GM12878 (cell line): Measurements from ENCODE around the gene BRAF. TPM values are rescaled to one million over a fixed set of nuclear protein-coding genes. Genes with fewer than 3 reads are reported as not detected.

Experiments used
- ATAC-seq: fragments of 200-7000 bp; cut with Tn5 transposase; 3 replicates; pipeline ENCODE4 v1.9.1; 2020; ENCODE audit warnings: mild to moderate bottlenecking, moderate library complexity
- BruUV-seq: library from RNA; stranded (reverse); fragments of 400-500 nt; replicated peaks from 2 replicates; lab custom pipeline; 2021; lab: Mats Ljungman, UMichigan
- CTCF ChIA-PET: fragments of 300-600 bp; sonication (Branson Sonifier 250); formaldehyde crosslinking; extraction: SDS; loops from one replicate; lab custom pipeline; 2021; ENCODE audit warnings: inconsistent platforms; lab: Yijun Ruan, JAX
- POLR2A ChIA-PET: fragments of 350-600 bp; formaldehyde crosslinking; extraction: SDS; loops from one replicate; lab custom pipeline; 2021; ENCODE audit warnings: inconsistent platforms; lab: Charles Lee
- RAD21 ChIA-PET: fragments of 300-600 bp; sonication (Branson Sonifier 250); formaldehyde crosslinking; loops from one replicate; lab custom pipeline; 2023; ENCODE audit warnings: antibody characterized with exemption; ENCODE audit not compliant: unreplicated experiment; lab: Charles Lee
- SMC1A ChIA-PET: fragments of 300-600 bp; sonication (Branson Sonifier 250); formaldehyde crosslinking; loops from one replicate; lab custom pipeline; 2023; ENCODE audit not compliant: unreplicated experiment, uncharacterized antibody; lab: Charles Lee
- DNase-seq: peaks from one replicate; pipeline ENCODE4 v3.0.0-alpha.2; 2011; ENCODE audit warnings: low read depth, low spot score
- FAIRE-seq: peaks from 3 replicates; lab custom pipeline; 2011; peaks lifted over from hg19 to GRCh38; lab: Jason Lieb, UNC
- H2AFZ ChIP-seq: 2 replicates; pipeline ENCODE4 v1.6.0; 2011; ENCODE audit warnings: low read depth, low read length, control low read depth; ENCODE audit not compliant: control insufficient read depth
- H3K27ac ChIP-seq: 2 replicates; pipeline ENCODE4 v1.5.1; 2011; ENCODE audit warnings: control low read depth; ENCODE audit not compliant: control insufficient read depth, insufficient read depth
- H3K27me3 ChIP-seq, 2 experiments: replicated peaks in 1 of 2; 2 replicates each; pipeline versions ENCODE4 v1.6.0 to v1.6.1; 2011; ENCODE audit warnings: low read length in 1 of 2; ENCODE audit not compliant: control insufficient read depth in 2 of 2, insufficient read depth in 2 of 2
- H3K36me3 ChIP-seq, 2 experiments: 2 replicates each; pipeline ENCODE4 v1.5.1; 2011; ENCODE audit warnings: low read length in 1 of 2; ENCODE audit not compliant: control insufficient read depth in 2 of 2, insufficient read depth in 2 of 2
- H3K4me1 ChIP-seq: 2 replicates; pipeline ENCODE4 v1.6.1; 2011; ENCODE audit warnings: mild to moderate bottlenecking, low read length, moderate library complexity, mixed read lengths; ENCODE audit not compliant: control insufficient read depth, insufficient read depth
- H3K4me2 ChIP-seq: 2 replicates; pipeline ENCODE4 v1.6.0; 2011; ENCODE audit warnings: control low read depth; ENCODE audit not compliant: control insufficient read depth, insufficient read depth
- H3K4me3 ChIP-seq: fragments of 200-600 bp; sonication (generic); 2 replicates; pipeline ENCODE4 v1.5.1; 2016
- H3K79me2 ChIP-seq: 2 replicates; pipeline ENCODE4 v1.6.0; 2011; ENCODE audit warnings: low read length; ENCODE audit not compliant: control insufficient read depth, insufficient read depth
- H3K9ac ChIP-seq: 2 replicates; pipeline ENCODE4 v1.8.0; 2011; ENCODE audit warnings: low read length, control low read depth, mixed read lengths; ENCODE audit not compliant: control insufficient read depth, insufficient read depth
- H3K9me3 ChIP-seq: replicated peaks from 3 replicates; pipeline ENCODE4 v1.5.1; 2011; ENCODE audit warnings: mild to moderate bottlenecking, low read length; ENCODE audit not compliant: control insufficient read depth, insufficient read depth
- H4K20me1 ChIP-seq: 2 replicates; pipeline ENCODE4 v1.6.0; 2011; ENCODE audit not compliant: control insufficient read depth, insufficient read depth
- GABPA ChIP-seq: IDR thresholded peaks from 2 replicates; pipeline ENCODE4 v1.6.1; 2014; ENCODE audit warnings: antibody characterized with exemption, low read depth, mild to moderate bottlenecking, inconsistent platforms
- HDAC6 ChIP-seq: fragments of 200-600 bp; sonication (generic); IDR thresholded peaks from one replicate; pipeline ENCODE4 v1.8.0; 2017; ENCODE audit warnings: antibody characterized with exemption; ENCODE audit not compliant: unreplicated experiment
- MEF2B ChIP-seq: fragments of 450-650 bp; IDR thresholded peaks from 2 replicates; pipeline ENCODE4 v1.6.1; 2018; ENCODE audit warnings: mild to moderate bottlenecking, moderate library complexity; ENCODE audit not compliant: partially characterized antibody, poor library complexity, severe bottlenecking
- PAX5 ChIP-seq: IDR thresholded peaks from 2 replicates; pipeline ENCODE4 v1.6.1; 2011; ENCODE audit warnings: low read depth, low read length, borderline replicate concordance
- PRDM15 ChIP-seq: fragments of 450-650 bp; formaldehyde crosslinking; IDR thresholded peaks from 2 replicates; pipeline ENCODE4 v1.4.0; 2020; ENCODE audit warnings: mild to moderate bottlenecking, moderate library complexity
- SIN3A ChIP-seq: IDR thresholded peaks from 2 replicates; pipeline ENCODE4 v1.6.1; 2012; ENCODE audit warnings: low read depth, low read length, improper control_type of control experiment
- TAF1 ChIP-seq: IDR thresholded peaks from 2 replicates; pipeline ENCODE4 v1.6.1; 2011; ENCODE audit warnings: mild to moderate bottlenecking, low read depth, low read length, borderline replicate concordance
- YBX1 ChIP-seq: fragments of 450-650 bp; IDR thresholded peaks from 2 replicates; pipeline ENCODE4 v1.6.1; 2016; ENCODE audit warnings: antibody characterized with exemption
- ZBED1 ChIP-seq: IDR thresholded peaks from 2 replicates; pipeline ENCODE4 v1.6.1; 2016; ENCODE audit warnings: borderline replicate concordance
- WGBS: methylation state at CpG from one replicate; pipeline ENCODE4 v1.1.6; 2016; ENCODE audit warnings: low lambda C conversion rate; ENCODE audit not compliant: insufficient replicate concordance, insufficient coverage; ENCODE audit errors: missing lambda C conversion rate; 5-methylcytosine and 5-hydroxymethylcytosine counted together
- in situ Hi-C: fragments of 300-500 bp; cut with MboI; formaldehyde crosslinking; loops from 9 replicates; pipeline ENCODE4 v1.14.3; 2018; ENCODE audit warnings: mixed read lengths
- intact Hi-C: fragments of 100-400 bp; cut with micrococcal nuclease; formaldehyde crosslinking; loops from one replicate; pipeline ENCODE4 v1.14.2; 2022; ENCODE audit not compliant: unreplicated experiment
- polyA plus RNA-seq, 11 experiments: library from polyadenylated mRNA; depleted of rRNA in 4 of 11; unstranded in 6 of 11; stranded (reverse) in 5 of 11; fragments of >200 nt; fragmentation: Nextera tagmentation in 4 of 11; fragmentation: Illumina TruSeq in 1 of 11; extraction: Ambion mirVana in 4 of 11; extraction: Trizol in 1 of 11; gene quantifications; 1 replicate in 1 of 11; 2 replicates in 10 of 11; pipeline versions ENCODE4 v1.2.1 to v1.2.3, GENCODE V29; 2011 to 2016; ENCODE audit warnings: inconsistent platforms in 2 of 11, missing spikeins in 2 of 11, low read depth in 1 of 11
- total RNA-seq, 4 experiments: library from RNA; depleted of rRNA in 3 of 4; stranded (reverse); fragments of >200 nt in 3 of 4; fragmentation: Illumina TruSeq in 1 of 4; extraction: Trizol in 1 of 4; gene quantifications; 2 replicates each; pipeline versions ENCODE4 v1.2.1 to v1.2.3, GENCODE V29; 2013 to 2021
- TF ChIP-seq, protein P1 (sequence below): IDR thresholded peaks from 2 replicates; pipeline ENCODE4 v1.6.1; 2011; ENCODE audit warnings: borderline replicate concordance, low read depth, mild to moderate bottlenecking, moderate library complexity, low read length; ENCODE audit not compliant: insufficient read depth, poor library complexity, severe bottlenecking
- TF ChIP-seq, protein P2 (sequence below): IDR thresholded peaks from 2 replicates; pipeline ENCODE4 v1.6.1; 2012; ENCODE audit warnings: low read depth, low read length, improper control_type of control experiment
- TF ChIP-seq, protein P3 (sequence below): fragments of 450-650 bp; formaldehyde crosslinking; IDR thresholded peaks from 2 replicates; pipeline ENCODE4 v1.4.0; 2022; ENCODE audit warnings: mild to moderate bottlenecking, moderate library complexity
- TF ChIP-seq, protein P4 (sequence below): IDR thresholded peaks from 2 replicates; pipeline ENCODE4 v1.6.1; 2011; ENCODE audit warnings: low read depth, low read length, improper control_type of control experiment, borderline replicate concordance

Gene BRAF
- total and polyA plus RNA-seq, 10 of the 15 experiments (the other 5 are each of a cell fraction or from before 2014, with no cell fraction given), result 2.6 to 31.0 (median 10.6) TPM

GRCh38 chr7:140873434-140873833 lies 51.3 kb downstream of the BRAF start:
- 80% methylated on average over 4 of the region's 4 CpGs for WGBS
- H3K27ac ChIP-seq, result no peak overlapping the region
- no peak for ATAC-seq
- RAD21 ChIA-PET, result no interaction called here
- peaks cover 3% of the 10 kb centered on the region; the same call in 1 of the 3 replicates for H3K9me3 ChIP-seq
- intact Hi-C loops, result no loop called here
- H3K4me3 ChIP-seq, result no peak overlapping the region
- no peak overlapping the region for H2AFZ ChIP-seq
- H4K20me1 ChIP-seq, result no peaks in the 10 kb centered on the region
- BruUV-seq, result no TSS peak
- H3K36me3 ChIP-seq, result no peaks in the 10 kb centered on the region; a peak in 1 of 4 replicates
- SMC1A ChIA-PET, result interaction anchor here (0.7 to 2.6 kb wide), 5 partner anchors 8 to 1497 kb away, joined by 3 to 11 read pairs (median 3); no protein-coding TSS in a partner anchor
- no peak overlapping the region for H3K9ac ChIP-seq
- peaks cover 9% of the 10 kb centered on the region; the same call in 1 of the 2 replicates for H3K4me1 ChIP-seq
- FAIRE-seq, result no peak
- POLR2A ChIA-PET, result interaction anchor here (0.5 to 0.9 kb wide), 2 partner anchors 29 to 59 kb away, joined by 3 read pairs; no protein-coding TSS in a partner anchor
- H3K79me2 ChIP-seq, result peaks cover 17% of the 10 kb centered on the region
- H3K27me3 ChIP-seq, result no peaks in the 10 kb centered on the region
- H3K4me2 ChIP-seq, result no peak overlapping the region
- in situ Hi-C loops, result no loop called here
- CTCF ChIA-PET, result interaction anchor here (0.7 kb wide), 1 partner anchor 9 kb away, joined by 3 read pairs; no protein-coding TSS in a partner anchor
- DNase-seq, result no peak
- TF ChIP-seq TAF1 (no peak), YBX1 (no peak), HDAC6 (no peak), GABPA (no peak), PRDM15 (CRISPR knock-in tag) (no peak), PAX5 (no peak), ZBED1 (no peak), SIN3A (no peak), MEF2B (no peak)
- TF ChIP-seq, protein P1, sequence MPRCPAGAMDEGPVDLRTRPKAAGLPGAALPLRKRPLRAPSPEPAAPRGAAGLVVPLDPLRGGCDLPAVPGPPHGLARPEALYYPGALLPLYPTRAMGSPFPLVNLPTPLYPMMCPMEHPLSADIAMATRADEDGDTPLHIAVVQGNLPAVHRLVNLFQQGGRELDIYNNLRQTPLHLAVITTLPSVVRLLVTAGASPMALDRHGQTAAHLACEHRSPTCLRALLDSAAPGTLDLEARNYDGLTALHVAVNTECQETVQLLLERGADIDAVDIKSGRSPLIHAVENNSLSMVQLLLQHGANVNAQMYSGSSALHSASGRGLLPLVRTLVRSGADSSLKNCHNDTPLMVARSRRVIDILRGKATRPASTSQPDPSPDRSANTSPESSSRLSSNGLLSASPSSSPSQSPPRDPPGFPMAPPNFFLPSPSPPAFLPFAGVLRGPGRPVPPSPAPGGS, result no peak
- TF ChIP-seq, protein P2, sequence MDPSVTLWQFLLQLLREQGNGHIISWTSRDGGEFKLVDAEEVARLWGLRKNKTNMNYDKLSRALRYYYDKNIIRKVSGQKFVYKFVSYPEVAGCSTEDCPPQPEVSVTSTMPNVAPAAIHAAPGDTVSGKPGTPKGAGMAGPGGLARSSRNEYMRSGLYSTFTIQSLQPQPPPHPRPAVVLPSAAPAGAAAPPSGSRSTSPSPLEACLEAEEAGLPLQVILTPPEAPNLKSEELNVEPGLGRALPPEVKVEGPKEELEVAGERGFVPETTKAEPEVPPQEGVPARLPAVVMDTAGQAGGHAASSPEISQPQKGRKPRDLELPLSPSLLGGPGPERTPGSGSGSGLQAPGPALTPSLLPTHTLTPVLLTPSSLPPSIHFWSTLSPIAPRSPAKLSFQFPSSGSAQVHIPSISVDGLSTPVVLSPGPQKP, result no peak
- TF ChIP-seq, protein P3, sequence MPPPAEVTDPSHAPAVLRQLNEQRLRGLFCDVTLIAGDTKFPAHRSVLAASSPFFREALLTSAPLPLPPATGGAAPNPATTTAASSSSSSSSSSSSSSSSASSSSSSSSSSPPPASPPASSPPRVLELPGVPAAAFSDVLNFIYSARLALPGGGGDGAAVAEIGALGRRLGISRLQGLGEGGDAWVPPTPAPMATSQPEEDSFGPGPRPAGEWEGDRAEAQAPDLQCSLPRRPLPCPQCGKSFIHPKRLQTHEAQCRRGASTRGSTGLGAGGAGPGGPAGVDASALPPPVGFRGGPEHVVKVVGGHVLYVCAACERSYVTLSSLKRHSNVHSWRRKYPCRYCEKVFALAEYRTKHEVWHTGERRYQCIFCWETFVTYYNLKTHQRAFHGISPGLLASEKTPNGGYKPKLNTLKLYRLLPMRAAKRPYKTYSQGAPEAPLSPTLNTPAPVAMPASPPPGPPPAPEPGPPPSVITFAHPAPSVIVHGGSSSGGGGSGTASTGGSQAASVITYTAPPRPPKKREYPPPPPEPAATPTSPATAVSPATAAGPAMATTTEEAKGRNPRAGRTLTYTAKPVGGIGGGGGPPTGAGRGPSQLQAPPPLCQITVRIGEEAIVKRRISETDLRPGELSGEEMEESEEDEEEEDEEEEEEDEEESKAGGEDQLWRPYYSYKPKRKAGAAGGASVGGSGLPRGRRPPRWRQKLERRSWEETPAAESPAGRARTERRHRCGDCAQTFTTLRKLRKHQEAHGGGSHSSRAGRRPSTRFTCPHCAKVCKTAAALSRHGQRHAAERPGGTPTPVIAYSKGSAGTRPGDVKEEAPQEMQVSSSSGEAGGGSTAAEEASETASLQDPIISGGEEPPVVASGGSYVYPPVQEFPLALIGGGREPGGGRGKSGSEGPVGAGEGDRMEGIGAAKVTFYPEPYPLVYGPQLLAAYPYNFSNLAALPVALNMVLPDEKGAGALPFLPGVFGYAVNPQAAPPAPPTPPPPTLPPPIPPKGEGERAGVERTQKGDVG (CRISPR knock-in tag), result no peak
- TF ChIP-seq, protein P4, sequence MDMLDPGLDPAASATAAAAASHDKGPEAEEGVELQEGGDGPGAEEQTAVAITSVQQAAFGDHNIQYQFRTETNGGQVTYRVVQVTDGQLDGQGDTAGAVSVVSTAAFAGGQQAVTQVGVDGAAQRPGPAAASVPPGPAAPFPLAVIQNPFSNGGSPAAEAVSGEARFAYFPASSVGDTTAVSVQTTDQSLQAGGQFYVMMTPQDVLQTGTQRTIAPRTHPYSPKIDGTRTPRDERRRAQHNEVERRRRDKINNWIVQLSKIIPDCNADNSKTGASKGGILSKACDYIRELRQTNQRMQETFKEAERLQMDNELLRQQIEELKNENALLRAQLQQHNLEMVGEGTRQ, result no peak
